ENCODE results near the gene TBX15.

DNA sequence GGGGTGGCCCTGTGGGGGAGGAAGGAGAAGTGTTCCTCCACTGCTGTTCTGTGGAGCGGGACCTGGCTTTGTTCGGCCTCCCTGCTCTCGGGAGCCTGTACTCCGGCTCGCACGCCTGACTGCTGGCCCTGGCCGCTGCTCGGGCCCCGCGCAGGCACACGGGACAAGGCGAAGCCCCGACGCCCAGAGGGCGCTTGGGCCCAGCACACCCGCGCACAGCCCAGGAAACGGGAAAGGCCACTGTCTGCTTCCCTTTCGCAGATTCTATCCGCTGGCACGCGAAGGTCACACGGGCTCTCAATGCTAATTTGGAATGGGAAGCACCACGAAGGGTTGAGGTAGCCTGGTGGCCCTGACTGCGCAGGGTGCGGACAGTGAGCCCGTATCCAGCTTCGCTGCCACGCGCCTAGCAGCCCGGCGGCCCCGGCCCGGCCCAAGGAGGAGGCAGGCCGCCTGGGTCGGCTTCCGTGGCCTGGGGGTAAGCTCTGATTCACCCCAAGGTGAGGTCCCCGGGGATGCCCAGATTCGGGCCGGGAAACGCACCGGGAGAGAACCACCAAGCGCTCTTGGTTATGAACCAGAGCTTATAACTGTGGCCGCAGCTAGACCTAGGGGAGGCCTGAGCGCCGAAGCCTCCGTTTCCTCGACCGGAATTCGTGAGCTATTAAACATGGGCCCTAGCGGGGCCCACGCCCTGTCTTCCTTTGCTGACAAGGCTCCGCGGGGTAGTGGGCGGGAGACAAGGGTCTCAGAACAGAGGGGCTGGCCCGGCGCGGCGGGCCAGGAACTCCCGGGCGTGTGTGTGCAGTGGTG is 19.7 kb upstream of the TBX15 start:
- TF ChIP-seq SPI1 (IDR thresholded peaks at IDR 0.05; ENCODE audit: low read depth, low read length): no peak
- TF ChIP-seq POLR2AphosphoS5 (IDR thresholded peaks at IDR 0.05; ENCODE audit: low read depth, low read length): no peak

Measured in GM12891 (cell line).